ENCODE measurements around the gene GNAI1. TPM values are rescaled to one million over a fixed set of nuclear protein-coding genes. Genes with fewer than 3 reads are reported as not detected.

Gene GNAI1
- total and polyA plus RNA-seq, 12 donors, result 14.8 to 125 (median 64.8) TPM

- no peak for DNase-seq
- WGBS, 4 donors, result 82 to 94% (median 91%) methylated on average over 4 of the region's 4 CpGs
- no peaks in the 10 kb centered on the region for H3K27me3 ChIP-seq
- no peaks in the 10 kb centered on the region for H3K36me3 ChIP-seq (replicated peaks in 1 of 2)
- peaks cover 0 to 18% of the 10 kb centered on the region in 2 donors for H3K4me1 ChIP-seq (replicated peaks in 1 of 2)
- H3K27ac ChIP-seq, result no peak overlapping the region
- intact Hi-C loops (cut with DNase I), result loop anchor here in 1 of 2 donors (10.0 kb wide), 1 partner anchor 47 kb away; the partner anchor contains the start of gene GNAI1
- TF ChIP-seq CTCF (IDR thresholded peaks at IDR 0.05), result no peak
- TF ChIP-seq POLR2A (IDR thresholded peaks at IDR 0.05), result no peak
- no peaks in the 10 kb centered on the region for H3K9me3 ChIP-seq (replicated peaks in 1 of 3)
- no peak overlapping the region for H3K4me3 ChIP-seq
Measured at GRCh38 chr7:80181411-80181810, 46.8 kb downstream of the GNAI1 start.

- Histone ChIP-seq H3K9me3 (replicated peaks in 1 of 3) (no peaks in the 10 kb centered on the region), H3K27me3 (no peaks in the 10 kb centered on the region), H3K27ac (no peak overlapping the region), H3K4me3 (no peak overlapping the region), H3K36me3 (replicated peaks in 1 of 2) (no peaks in the 10 kb centered on the region), H3K4me1 (replicated peaks in 1 of 2) (peaks cover 0 to 18% of the 10 kb centered on the region in 2 donors)
- intact Hi-C loops (cut with DNase I), result loop anchor here in 1 of 2 donors (10.0 kb wide), 1 partner anchor 48 kb away; the partner anchor contains the start of gene GNAI1
- no peak for DNase-seq
- TF ChIP-seq POLR2A (IDR thresholded peaks at IDR 0.05), result no peak
- no peak for TF ChIP-seq CTCF (IDR thresholded peaks at IDR 0.05)
- 60 to 67% (median 64%) methylated on average over 3 of the region's 3 CpGs for WGBS, 4 donors
Measured at GRCh38 chr7:80182630-80183276, 48.1 kb downstream of the GNAI1 start.

- no peak for DNase-seq
- TF ChIP-seq CTCF (IDR thresholded peaks at IDR 0.05) (no peak), POLR2A (IDR thresholded peaks at IDR 0.05) (no peak)
Measured at GRCh38 chr7:80183351-80183750, 48.7 kb downstream of the GNAI1 start.

GRCh38 chr7:80183900-80184685 is 49.5 kb downstream of the GNAI1 start:
- Histone ChIP-seq H3K36me3 (replicated peaks in 1 of 2) (no peaks in the 10 kb centered on the region), H3K4me1 (replicated peaks in 1 of 2) (peaks cover 0 to 18% of the 10 kb centered on the region in 2 donors), H3K27me3 (no peaks in the 10 kb centered on the region), H3K27ac (no peak overlapping the region), H3K9me3 (replicated peaks in 1 of 3) (no peaks in the 10 kb centered on the region), H3K4me3 (no peak overlapping the region)
- intact Hi-C loops (cut with DNase I), result loop anchor here in 1 of 2 donors (10.0 kb wide), 1 partner anchor 49 kb away; the partner anchor contains the start of gene GNAI1
- DNase-seq, result peak in 3 of 7 donors; percentile 4 to 38 (median 11)
- 82 to 85% (median 83%) methylated on average over 15 of the region's 15 CpGs for WGBS, 4 donors
- no peak for TF ChIP-seq CTCF (IDR thresholded peaks at IDR 0.05)
- TF ChIP-seq POLR2A (IDR thresholded peaks at IDR 0.05), result no peak

More at GRCh38 chr7:80183351-80183750, 48.7 kb downstream of the GNAI1 start:
- no peaks in the 10 kb centered on the region for H3K9me3 ChIP-seq (replicated peaks in 1 of 3)
- no peaks in the 10 kb centered on the region for H3K27me3 ChIP-seq
- peaks cover 0 to 18% of the 10 kb centered on the region in 2 donors for H3K4me1 ChIP-seq (replicated peaks in 1 of 2)
- H3K27ac ChIP-seq, result no peak overlapping the region
- intact Hi-C loops (cut with DNase I), result loop anchor here in 1 of 2 donors (10.0 kb wide), 1 partner anchor 49 kb away; the partner anchor contains the start of gene GNAI1
- H3K4me3 ChIP-seq, result no peak overlapping the region
- no peaks in the 10 kb centered on the region for H3K36me3 ChIP-seq (replicated peaks in 1 of 2)
